Endothelial cell of umbilical vein (primary cell): ENCODE measurements around the gene GATAD1. TPM values are rescaled to one million over a fixed set of nuclear protein-coding genes. Genes with fewer than 3 reads are reported as not detected.

Experiments
- BruUV-seq: library from RNA; stranded (reverse); fragments of 400-500 nt; replicated peaks from 2 replicates; lab custom pipeline; 2021; lab: Mats Ljungman, UMichigan
- CTCF ChIA-PET: fragments of 300-600, 350-600 bp; sonication (Branson Sonifier 250); formaldehyde crosslinking; loops from one replicate; lab custom pipeline; 2021; ENCODE audit warnings: antibody characterized with exemption, inconsistent platforms; lab: Charles Lee
- POLR2A ChIA-PET: fragments of 300-600, 350-600 bp; sonication (Branson Sonifier 250); formaldehyde crosslinking; loops from one replicate; lab custom pipeline; 2021; ENCODE audit warnings: antibody characterized with exemption, inconsistent platforms; lab: Charles Lee
- DNase-seq: peaks from one replicate; pipeline ENCODE4 v3.0.0-alpha.2; 2011; ENCODE audit warnings: low read depth, low spot score
- FAIRE-seq: peaks from 2 replicates; lab custom pipeline; 2011; peaks lifted over from hg19 to GRCh38; lab: Jason Lieb, UNC
- H2AFZ ChIP-seq: 2 replicates; pipeline ENCODE4 v1.6.0; 2012; ENCODE audit warnings: low read depth, low read length, control low read depth, inconsistent platforms
- H3K27ac ChIP-seq: 2 replicates; pipeline ENCODE4 v1.5.1; 2011; ENCODE audit warnings: low read depth, mild to moderate bottlenecking, control low read depth, low read length, moderate library complexity; ENCODE audit not compliant: insufficient read depth
- H3K27me3 ChIP-seq, 2 experiments: 2 replicates each; pipeline versions ENCODE4 v1.6.0 to v1.6.1; 2011; ENCODE audit warnings: low read length in 2 of 2, mixed read lengths in 1 of 2; ENCODE audit not compliant: control insufficient read depth in 2 of 2, insufficient read depth in 2 of 2
- H3K36me3 ChIP-seq, 2 experiments: 2 replicates in 1 of 2; 3 replicates in 1 of 2; pipeline ENCODE4 v1.5.1; 2011; ENCODE audit warnings: low read length in 2 of 2, mild to moderate bottlenecking in 1 of 2, moderate library complexity in 1 of 2; ENCODE audit not compliant: control insufficient read depth in 2 of 2, insufficient read depth in 2 of 2; ENCODE audit errors: extremely low read depth in 1 of 2
- H3K4me1 ChIP-seq: 3 replicates; pipeline ENCODE4 v1.5.1; 2011; ENCODE audit warnings: mild to moderate bottlenecking, low read length; ENCODE audit not compliant: control insufficient read depth, insufficient read depth; ENCODE audit errors: extremely low read depth
- H3K4me2 ChIP-seq: 2 replicates; pipeline ENCODE4 v1.6.1; 2011; ENCODE audit warnings: low read length, control low read depth, mixed read lengths; ENCODE audit not compliant: insufficient read depth
- H3K4me3 ChIP-seq, 3 experiments: fragments of 200-600 bp in 1 of 3; sonication (generic), shearing (Covaris generic) in 1 of 3; replicated peaks in 1 of 3; 2 replicates each; pipeline ENCODE4 v1.5.1; 2011 to 2016; ENCODE audit warnings: control low read depth in 3 of 3, low read length in 3 of 3, mild to moderate bottlenecking in 2 of 3, inconsistent platforms in 1 of 3, low read depth in 1 of 3, moderate library complexity in 1 of 3; ENCODE audit not compliant: insufficient read depth in 1 of 3
- H3K79me2 ChIP-seq: 2 replicates; pipeline ENCODE4 v1.6.0; 2012; ENCODE audit warnings: low read length, inconsistent platforms; ENCODE audit not compliant: control insufficient read depth, insufficient read depth
- H3K9ac ChIP-seq: replicated peaks from 2 replicates; pipeline ENCODE3; 2011; ENCODE audit warnings: low read length, control low read depth; ENCODE audit not compliant: insufficient read depth; ENCODE audit errors: extremely low read depth
- H3K9me1 ChIP-seq: replicated peaks from 3 replicates; pipeline ENCODE4 v1.6.0; 2011; ENCODE audit warnings: mild to moderate bottlenecking, low read length; ENCODE audit not compliant: control insufficient read depth, insufficient read depth; ENCODE audit errors: extremely low read depth
- H3K9me3 ChIP-seq: replicated peaks from 2 replicates; pipeline ENCODE4 v1.5.1; 2012; ENCODE audit warnings: low read length, inconsistent platforms; ENCODE audit not compliant: control insufficient read depth, insufficient read depth
- H4K20me1 ChIP-seq: replicated peaks from 2 replicates; pipeline ENCODE3; 2011; ENCODE audit warnings: mild to moderate bottlenecking, low read length; ENCODE audit not compliant: control insufficient read depth, insufficient read depth; ENCODE audit errors: extremely low read depth
- EZH2 ChIP-seq: IDR thresholded peaks from 2 replicates; pipeline ENCODE4 v1.6.1; 2012; ENCODE audit warnings: borderline replicate concordance, low read depth, mild to moderate bottlenecking, moderate library complexity, low read length, inconsistent platforms; ENCODE audit not compliant: severe bottlenecking
- FOS ChIP-seq: IDR thresholded peaks from 2 replicates; pipeline ENCODE4 v1.6.1; 2011; ENCODE audit warnings: mild to moderate bottlenecking, low read length, moderate library complexity, borderline replicate concordance; ENCODE audit not compliant: insufficient read depth
- GATA2 ChIP-seq: IDR thresholded peaks from 2 replicates; pipeline ENCODE4 v1.7.0; 2011; ENCODE audit warnings: low read depth, mild to moderate bottlenecking, moderate library complexity, mixed read lengths, low read length; ENCODE audit not compliant: insufficient read length, insufficient read depth
- MAX ChIP-seq: IDR thresholded peaks from 2 replicates; pipeline ENCODE4 v1.6.1; 2011; ENCODE audit not compliant: insufficient read depth, insufficient read length
- POLR2A ChIP-seq: IDR thresholded peaks from 2 replicates; pipeline ENCODE4 v1.6.1; 2012; ENCODE audit warnings: low read depth, mild to moderate bottlenecking, control low read depth, low read length
- POLR2AphosphoS5 ChIP-seq: IDR thresholded peaks from 2 replicates; pipeline ENCODE4 v1.6.1; 2012; ENCODE audit warnings: low read depth, mild to moderate bottlenecking, control low read depth, low read length, moderate library complexity; ENCODE audit not compliant: insufficient read depth
- dilution Hi-C: fragments of 300-500 bp; cut with MboI; formaldehyde crosslinking; loops from one replicate; pipeline ENCODE4 v1.15.0; 2019; ENCODE audit warnings: low sequenced_read_pairs; ENCODE audit not compliant: extremely low pct_ligation_motif_present
- intact Hi-C: fragments of 100-400 bp; cut with micrococcal nuclease; formaldehyde crosslinking; loops from one replicate; pipeline ENCODE4 v1.10.0; 2022
- polyA plus RNA-seq, 4 experiments: library from polyadenylated mRNA; depleted of rRNA in 3 of 4; stranded (reverse) in 3 of 4; unstranded in 1 of 4; fragments of >200 nt; gene quantifications; 2 replicates each; pipeline versions ENCODE4 v1.2.1 to v1.2.3, GENCODE V29; 2011 to 2012; ENCODE audit warnings: missing spikeins in 1 of 4
- total RNA-seq: library from RNA; stranded (reverse); gene quantifications from 2 replicates; pipeline ENCODE4 v1.2.3, GENCODE V29; 2021
- TF ChIP-seq, protein P1 (sequence below), 2 donors: IDR thresholded peaks; 1 replicate in 1 of 2; 2 replicates in 1 of 2; pipeline ENCODE4 v1.5.1; 2011; ENCODE audit warnings: low read length in 2 of 2, mild to moderate bottlenecking in 2 of 2, moderate library complexity in 2 of 2, control low read depth in 1 of 2, inconsistent platforms in 1 of 2, low read depth in 1 of 2; ENCODE audit not compliant: insufficient read depth in 1 of 2; ENCODE audit errors: extremely low read depth in 1 of 2

Gene GATAD1
- total and polyA plus RNA-seq, 2 donors (not counting 3 experiments of a cell fraction or from before 2014, with no cell fraction given) = 13.7 to 28.9 TPM

GRCh38 chr7:92400013-92400412, 47.3 kb upstream of the GATAD1 start:
- Histone ChIP-seq H3K36me3 (peaks cover 6 to 7% of the 10 kb centered on the region in 2 experiments), H3K9me1 (no peaks in the 10 kb centered on the region)
- no peak for FAIRE-seq

More at GRCh38 chr7:92400013-92400412, 47.3 kb upstream of the GATAD1 start:
- TF ChIP-seq POLR2AphosphoS5 (no peak), MAX (no peak), FOS (no peak), POLR2A (no peak), EZH2 (no peak), GATA2 (no peak)
- TF ChIP-seq, protein P1, sequence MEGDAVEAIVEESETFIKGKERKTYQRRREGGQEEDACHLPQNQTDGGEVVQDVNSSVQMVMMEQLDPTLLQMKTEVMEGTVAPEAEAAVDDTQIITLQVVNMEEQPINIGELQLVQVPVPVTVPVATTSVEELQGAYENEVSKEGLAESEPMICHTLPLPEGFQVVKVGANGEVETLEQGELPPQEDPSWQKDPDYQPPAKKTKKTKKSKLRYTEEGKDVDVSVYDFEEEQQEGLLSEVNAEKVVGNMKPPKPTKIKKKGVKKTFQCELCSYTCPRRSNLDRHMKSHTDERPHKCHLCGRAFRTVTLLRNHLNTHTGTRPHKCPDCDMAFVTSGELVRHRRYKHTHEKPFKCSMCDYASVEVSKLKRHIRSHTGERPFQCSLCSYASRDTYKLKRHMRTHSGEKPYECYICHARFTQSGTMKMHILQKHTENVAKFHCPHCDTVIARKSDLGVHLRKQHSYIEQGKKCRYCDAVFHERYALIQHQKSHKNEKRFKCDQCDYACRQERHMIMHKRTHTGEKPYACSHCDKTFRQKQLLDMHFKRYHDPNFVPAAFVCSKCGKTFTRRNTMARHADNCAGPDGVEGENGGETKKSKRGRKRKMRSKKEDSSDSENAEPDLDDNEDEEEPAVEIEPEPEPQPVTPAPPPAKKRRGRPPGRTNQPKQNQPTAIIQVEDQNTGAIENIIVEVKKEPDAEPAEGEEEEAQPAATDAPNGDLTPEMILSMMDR (IDR thresholded peaks at IDR 0.05; ENCODE audit: extremely low read depth in 1 of 2, insufficient read depth in 1 of 2, low read depth in 1 of 2, low read length in 2 of 2) = no peak
- H4K20me1 ChIP-seq = no peaks in the 10 kb centered on the region
- intact Hi-C loops = no loop called here
- H3K9ac ChIP-seq = no peak overlapping the region
- H3K4me1 ChIP-seq = no peaks in the 10 kb centered on the region
- H3K4me2 ChIP-seq = no peak overlapping the region
- no peak for DNase-seq
- H3K79me2 ChIP-seq = no peaks in the 10 kb centered on the region
- no peak overlapping the region for H3K4me3 ChIP-seq
- H3K27ac ChIP-seq = no peak overlapping the region
- ChIA-PET POLR2A (no interaction called here), CTCF (no interaction called here)
- no peak overlapping the region for H2AFZ ChIP-seq
- dilution Hi-C loops = no loop called here
- BruUV-seq = no TSS peak
- no peaks in the 10 kb centered on the region for H3K27me3 ChIP-seq
- no peaks in the 10 kb centered on the region for H3K9me3 ChIP-seq
